GM12878 (cell line): ENCODE results near the gene STK17A. TPM values are rescaled to one million over a fixed set of nuclear protein-coding genes. Genes with fewer than 3 reads are reported as not detected.
"Not testable (repeated sequence)": the region's sequence is repeated elsewhere in the genome, so short reads cannot be mapped to it uniquely, and the experiment has no call there.

ENCODE experiments used
- ATAC-seq: fragments of 200-7000 bp; cut with Tn5 transposase; 3 replicates; pipeline ENCODE4 v1.9.1; 2020; ENCODE audit warnings: mild to moderate bottlenecking, moderate library complexity
- BruUV-seq: library from RNA; stranded (reverse); fragments of 400-500 nt; replicated peaks from 2 replicates; lab custom pipeline; 2021; lab: Mats Ljungman, UMichigan
- CTCF ChIA-PET: fragments of 300-600 bp; sonication (Branson Sonifier 250); formaldehyde crosslinking; extraction: SDS; loops from one replicate; lab custom pipeline; 2021; ENCODE audit warnings: inconsistent platforms; lab: Yijun Ruan, JAX
- POLR2A ChIA-PET: fragments of 350-600 bp; formaldehyde crosslinking; extraction: SDS; loops from one replicate; lab custom pipeline; 2021; ENCODE audit warnings: inconsistent platforms; lab: Charles Lee
- RAD21 ChIA-PET: fragments of 300-600 bp; sonication (Branson Sonifier 250); formaldehyde crosslinking; loops from one replicate; lab custom pipeline; 2023; ENCODE audit warnings: antibody characterized with exemption; ENCODE audit not compliant: unreplicated experiment; lab: Charles Lee
- SMC1A ChIA-PET: fragments of 300-600 bp; sonication (Branson Sonifier 250); formaldehyde crosslinking; loops from one replicate; lab custom pipeline; 2023; ENCODE audit not compliant: unreplicated experiment, uncharacterized antibody; lab: Charles Lee
- DNase-seq: peaks from one replicate; pipeline ENCODE4 v3.0.0-alpha.2; 2011; ENCODE audit warnings: low read depth, low spot score
- FAIRE-seq: peaks from 3 replicates; lab custom pipeline; 2011; peaks lifted over from hg19 to GRCh38; lab: Jason Lieb, UNC
- H2AFZ ChIP-seq: 2 replicates; pipeline ENCODE4 v1.6.0; 2011; ENCODE audit warnings: low read depth, low read length, control low read depth; ENCODE audit not compliant: control insufficient read depth
- H3K27ac ChIP-seq: 2 replicates; pipeline ENCODE4 v1.5.1; 2011; ENCODE audit warnings: control low read depth; ENCODE audit not compliant: control insufficient read depth, insufficient read depth
- H3K27me3 ChIP-seq, 2 experiments: replicated peaks in 1 of 2; 2 replicates each; pipeline versions ENCODE4 v1.6.0 to v1.6.1; 2011; ENCODE audit warnings: low read length in 1 of 2; ENCODE audit not compliant: control insufficient read depth in 2 of 2, insufficient read depth in 2 of 2
- H3K36me3 ChIP-seq, 2 experiments: 2 replicates each; pipeline ENCODE4 v1.5.1; 2011; ENCODE audit warnings: low read length in 1 of 2; ENCODE audit not compliant: control insufficient read depth in 2 of 2, insufficient read depth in 2 of 2
- H3K4me1 ChIP-seq: 2 replicates; pipeline ENCODE4 v1.6.1; 2011; ENCODE audit warnings: mild to moderate bottlenecking, low read length, moderate library complexity, mixed read lengths; ENCODE audit not compliant: control insufficient read depth, insufficient read depth
- H3K4me2 ChIP-seq: 2 replicates; pipeline ENCODE4 v1.6.0; 2011; ENCODE audit warnings: control low read depth; ENCODE audit not compliant: control insufficient read depth, insufficient read depth
- H3K4me3 ChIP-seq: fragments of 200-600 bp; sonication (generic); 2 replicates; pipeline ENCODE4 v1.5.1; 2016
- H3K79me2 ChIP-seq: 2 replicates; pipeline ENCODE4 v1.6.0; 2011; ENCODE audit warnings: low read length; ENCODE audit not compliant: control insufficient read depth, insufficient read depth
- H3K9ac ChIP-seq: 2 replicates; pipeline ENCODE4 v1.8.0; 2011; ENCODE audit warnings: low read length, control low read depth, mixed read lengths; ENCODE audit not compliant: control insufficient read depth, insufficient read depth
- H3K9me3 ChIP-seq: replicated peaks from 3 replicates; pipeline ENCODE4 v1.5.1; 2011; ENCODE audit warnings: mild to moderate bottlenecking, low read length; ENCODE audit not compliant: control insufficient read depth, insufficient read depth
- H4K20me1 ChIP-seq: 2 replicates; pipeline ENCODE4 v1.6.0; 2011; ENCODE audit not compliant: control insufficient read depth, insufficient read depth
- CBX3 ChIP-seq: fragments of 200-600 bp; sonication (generic); IDR thresholded peaks from 2 replicates; pipeline ENCODE4 v1.6.1; 2016; ENCODE audit warnings: low read depth, borderline replicate concordance
- FOS ChIP-seq: IDR thresholded peaks from 3 replicates; pipeline ENCODE4 v1.6.1; 2011; ENCODE audit warnings: borderline replicate concordance; ENCODE audit not compliant: insufficient read length; ENCODE audit errors: extremely low read depth
- GABPA ChIP-seq: IDR thresholded peaks from 2 replicates; pipeline ENCODE4 v1.6.1; 2014; ENCODE audit warnings: antibody characterized with exemption, low read depth, mild to moderate bottlenecking, inconsistent platforms
- MEF2A ChIP-seq: IDR thresholded peaks from 2 replicates; pipeline ENCODE4 v1.6.1; 2011; ENCODE audit warnings: low read depth, mild to moderate bottlenecking, low read length, moderate library complexity; ENCODE audit not compliant: insufficient read depth
- MXI1 ChIP-seq: fragments of 150-350 bp; IDR thresholded peaks from 2 replicates; pipeline ENCODE4 v1.6.1; 2011; ENCODE audit warnings: low read depth, mild to moderate bottlenecking, inconsistent platforms, low read length, improper control_type of control experiment
- PAX8 ChIP-seq: fragments of 450-650 bp; IDR thresholded peaks from 2 replicates; pipeline ENCODE4 v1.6.1; 2017; ENCODE audit warnings: mild to moderate bottlenecking, moderate library complexity
- PML ChIP-seq: IDR thresholded peaks from 2 replicates; pipeline ENCODE4 v1.6.1; 2012; ENCODE audit warnings: low read length, inconsistent platforms
- POLR2A ChIP-seq: IDR thresholded peaks from 2 replicates; pipeline ENCODE4 v1.6.1; 2011; ENCODE audit warnings: low read depth, mild to moderate bottlenecking, low read length
- RFX5 ChIP-seq: IDR thresholded peaks from 2 replicates; pipeline ENCODE4 v1.6.1; 2011; ENCODE audit warnings: low read depth, low read length, improper control_type of control experiment
- SIN3A ChIP-seq: IDR thresholded peaks from 2 replicates; pipeline ENCODE4 v1.6.1; 2012; ENCODE audit warnings: low read depth, low read length, improper control_type of control experiment
- SKIL ChIP-seq: fragments of 450-650 bp; IDR thresholded peaks from 2 replicates; pipeline ENCODE4 v1.6.1; 2017; ENCODE audit warnings: mild to moderate bottlenecking, low read depth, inconsistent platforms; ENCODE audit not compliant: poor library complexity, severe bottlenecking
- STAT1 ChIP-seq: fragments of 450-650 bp; conservative IDR thresholded peaks from 2 replicates; pipeline ENCODE4 v1.6.1; 2014; ENCODE audit warnings: antibody characterized with exemption, mild to moderate bottlenecking
- SUPT20H ChIP-seq: IDR thresholded peaks from 2 replicates; pipeline ENCODE4 v1.6.1; 2011; ENCODE audit warnings: low read depth, mild to moderate bottlenecking, low read length, moderate library complexity, borderline replicate concordance; ENCODE audit not compliant: control insufficient read depth
- WGBS: methylation state at CpG from one replicate; pipeline ENCODE4 v1.1.6; 2016; ENCODE audit warnings: low lambda C conversion rate; ENCODE audit not compliant: insufficient replicate concordance, insufficient coverage; ENCODE audit errors: missing lambda C conversion rate; 5-methylcytosine and 5-hydroxymethylcytosine counted together
- in situ Hi-C: fragments of 300-500 bp; cut with MboI; formaldehyde crosslinking; loops from 9 replicates; pipeline ENCODE4 v1.14.3; 2018; ENCODE audit warnings: mixed read lengths
- intact Hi-C: fragments of 100-400 bp; cut with micrococcal nuclease; formaldehyde crosslinking; loops from one replicate; pipeline ENCODE4 v1.14.2; 2022; ENCODE audit not compliant: unreplicated experiment
- polyA plus RNA-seq, 11 experiments: library from polyadenylated mRNA; depleted of rRNA in 4 of 11; unstranded in 6 of 11; stranded (reverse) in 5 of 11; fragments of >200 nt; fragmentation: Nextera tagmentation in 4 of 11; fragmentation: Illumina TruSeq in 1 of 11; extraction: Ambion mirVana in 4 of 11; extraction: Trizol in 1 of 11; gene quantifications; 1 replicate in 1 of 11; 2 replicates in 10 of 11; pipeline versions ENCODE4 v1.2.1 to v1.2.3, GENCODE V29; 2011 to 2016; ENCODE audit warnings: inconsistent platforms in 2 of 11, missing spikeins in 2 of 11, low read depth in 1 of 11
- total RNA-seq, 4 experiments: library from RNA; depleted of rRNA in 3 of 4; stranded (reverse); fragments of >200 nt in 3 of 4; fragmentation: Illumina TruSeq in 1 of 4; extraction: Trizol in 1 of 4; gene quantifications; 2 replicates each; pipeline versions ENCODE4 v1.2.1 to v1.2.3, GENCODE V29; 2013 to 2021

The STK17A gene
- total and polyA plus RNA-seq, 10 of the 15 experiments (the other 5 are each of a cell fraction or from before 2014, with no cell fraction given) = 18.5 to 91.6 (median 70.8) TPM

GRCh38 chr7:43573832-43574231 is 9.1 kb upstream of the STK17A start:
- H3K36me3 ChIP-seq, H2AFZ ChIP-seq, DNase-seq, H3K9me3 ChIP-seq, H3K79me2 ChIP-seq, H3K27ac ChIP-seq, H3K4me2 ChIP-seq, H4K20me1 ChIP-seq, FAIRE-seq, ATAC-seq, BruUV-seq, H3K27me3 ChIP-seq, H3K9ac ChIP-seq, H3K4me3 ChIP-seq: not testable (repeated sequence)
- intact Hi-C loops (loop anchor here (5.0 kb wide), 1 partner anchor 87 kb away; no protein-coding TSS in a partner anchor), in situ Hi-C loops (loop anchor here (10.0 kb wide), 1 partner anchor 639 kb away; the partner anchor contains the start of genes MRPL32 and PSMA2)
- ChIA-PET POLR2A (interaction anchor here (1.5 kb wide), 1 partner anchor 11 kb away, joined by 3 read pairs; no protein-coding TSS in a partner anchor), CTCF (interaction anchor here (1.5 to 5.7 kb wide), 6 partner anchors 7 to 264 kb away, joined by 5 to 39 read pairs (median 10); partner anchors contain the start of gene STK17A), SMC1A (interaction anchor here (0.9 to 4.9 kb wide), 9 partner anchors 8 to 265 kb away, joined by 3 to 37 read pairs (median 3); partner anchors contain the start of gene STK17A), RAD21 (interaction anchor here (1.3 to 7.3 kb wide), 3 partner anchors 8 to 190 kb away, joined by 5 to 65 read pairs (median 11); partner anchors contain the start of gene STK17A)
- WGBS = 96% methylated on average over 2 of the region's 2 CpGs
- peaks cover 34% of the 10 kb centered on the region for H3K4me1 ChIP-seq

GRCh38 chr7:43575506-43575905 is 7.4 kb upstream of the STK17A start:
- no peak for FAIRE-seq
- ChIA-PET SMC1A (interaction anchor here (0.7 to 2.1 kb wide), 10 partner anchors 10 to 264 kb away, joined by 3 to 9 read pairs (median 4); no protein-coding TSS in a partner anchor), POLR2A (no interaction called here), RAD21 (interaction anchor here (0.9 kb wide), 1 partner anchor 250 kb away, joined by 3 read pairs; no protein-coding TSS in a partner anchor), CTCF (interaction anchor here (0.9 to 5.7 kb wide), 7 partner anchors 57 to 264 kb away, joined by 3 to 39 read pairs (median 6); no protein-coding TSS in a partner anchor)
- no peak for DNase-seq
- Histone ChIP-seq H3K9ac (no peak overlapping the region), H2AFZ (no peak overlapping the region), H3K27ac (no peak overlapping the region), H4K20me1 (no peaks in the 10 kb centered on the region), H3K4me1 (peaks cover 21% of the 10 kb centered on the region), H3K4me3 (no peak overlapping the region), H3K4me2 (no peak overlapping the region), H3K9me3 (no peaks in the 10 kb centered on the region), H3K79me2 (no peaks in the 10 kb centered on the region), H3K36me3 (no peaks in the 10 kb centered on the region), H3K27me3 (no peaks in the 10 kb centered on the region)
- no peak for ATAC-seq
- in situ Hi-C loops (loop anchor here (10.0 kb wide), 1 partner anchor 641 kb away; the partner anchor contains the start of genes MRPL32 and PSMA2), intact Hi-C loops (no loop called here)
- BruUV-seq = no TSS peak
- 79% methylated on average over 6 of the region's 6 CpGs for WGBS
- no peak for TF ChIP-seq GABPA
- TF ChIP-seq SKIL = no peak
- TF ChIP-seq RFX5 = no peak
- no peak for TF ChIP-seq MXI1
- TF ChIP-seq MEF2A = no peak
- TF ChIP-seq SIN3A = no peak
- TF ChIP-seq FOS = no peak
- TF ChIP-seq CBX3 = no peak
- no peak for TF ChIP-seq SUPT20H
- no peak for TF ChIP-seq STAT1
- no peak for TF ChIP-seq PAX8
- no peak for TF ChIP-seq POLR2A
- TF ChIP-seq PML = no peak
